HT1080 (cell line): Measurements from ENCODE around the gene TP53BP2. TPM values are rescaled to one million over a fixed set of nuclear protein-coding genes. Genes with fewer than 3 reads are reported as not detected.
"Not testable (repeated sequence)": the region's sequence is repeated elsewhere in the genome, so short reads cannot be mapped to it uniquely, and the experiment has no call there.

ENCODE experiments used
- DNase-seq: peaks from one replicate; pipeline ENCODE4 v3.0.0-alpha.2; 2015; ENCODE audit warnings: low read depth
- total RNA-seq: library from RNA; depleted of rRNA; stranded (reverse); fragments of >200 nt; shearing (Covaris generic); gene quantifications from 2 replicates; pipeline ENCODE4 v1.2.3, GENCODE V29; 2014

TP53BP2 gene
- total RNA-seq, 1 experiment from 2014 or later, result 22.8 TPM

DNA sequence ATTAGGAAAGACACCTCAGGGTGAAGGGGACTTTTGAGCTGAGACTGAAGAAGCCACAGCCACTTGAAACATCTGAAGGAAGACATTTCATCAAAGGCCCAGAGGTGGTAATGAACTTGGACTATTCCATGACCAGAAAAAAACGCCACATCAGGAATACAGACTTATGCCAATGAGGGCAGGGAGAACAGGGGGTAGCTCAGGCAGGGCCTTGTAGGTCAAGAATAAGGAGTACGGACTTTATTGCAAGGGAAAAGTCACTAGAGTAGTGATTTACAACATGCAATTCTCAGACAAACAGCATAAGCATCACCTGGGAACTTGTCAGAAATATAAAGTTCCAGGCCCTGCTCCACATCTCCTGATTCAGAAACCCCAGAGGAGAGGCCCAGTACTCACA lies 11.8 kb downstream of the TP53BP2 start:
- no peak for DNase-seq

DNA sequence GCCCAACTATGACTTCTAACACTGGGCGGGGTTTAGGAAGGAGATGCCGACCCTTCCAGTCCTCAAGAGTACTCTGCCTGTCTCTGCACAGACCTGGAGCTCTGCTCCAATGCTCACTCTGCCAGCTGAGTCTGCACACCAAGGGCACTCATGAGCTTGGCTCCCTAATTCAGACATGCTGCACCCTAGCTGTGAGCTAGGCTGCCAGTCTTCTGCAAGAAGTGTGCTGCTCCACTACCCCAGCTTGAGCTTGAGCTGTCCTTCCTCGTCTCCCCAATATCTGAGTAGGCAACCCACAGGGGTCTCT lies 13.2 kb downstream of the TP53BP2 start:
- no peak for DNase-seq

DNA sequence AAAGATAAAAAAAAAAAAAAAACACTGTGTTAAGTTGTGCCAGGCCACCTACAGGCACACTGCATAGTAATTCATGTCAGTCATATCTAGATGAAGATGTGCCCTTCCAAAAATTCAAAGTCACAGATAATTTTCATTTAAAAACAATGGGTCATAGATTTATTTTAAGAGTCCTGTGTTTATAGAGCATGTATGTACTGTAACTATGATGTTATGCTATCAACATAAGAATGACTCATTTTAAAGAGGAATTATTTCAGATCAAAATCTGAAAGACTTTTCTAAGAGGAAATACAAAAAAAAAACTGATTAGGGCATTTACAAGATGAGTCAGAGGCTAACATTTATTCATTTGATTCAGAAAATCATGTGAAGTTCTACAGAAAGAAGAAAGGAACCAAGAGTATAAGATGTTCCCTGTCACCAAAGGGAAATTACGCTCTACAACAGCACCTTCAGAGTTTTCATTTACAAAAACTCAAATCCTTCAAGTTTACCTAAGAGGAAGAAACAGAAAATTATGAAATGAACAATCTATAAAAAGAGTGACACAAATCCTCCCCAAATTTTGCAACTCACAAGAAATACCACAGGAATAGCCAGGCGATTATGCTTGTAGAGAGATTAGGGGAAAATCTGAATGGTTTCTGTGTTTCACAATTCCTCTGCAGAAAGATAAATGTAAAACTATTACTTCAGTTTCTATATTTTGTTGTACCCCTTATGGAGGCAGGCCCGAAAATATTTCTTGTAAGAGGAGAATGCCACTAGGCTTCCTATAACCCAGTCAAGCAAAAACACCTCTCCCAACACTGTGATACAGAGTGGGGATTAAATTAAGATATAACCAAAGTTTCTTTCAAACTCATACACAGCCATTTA lies 13.8 kb downstream of the TP53BP2 start:
- DNase-seq, result peak; percentile 84

DNA sequence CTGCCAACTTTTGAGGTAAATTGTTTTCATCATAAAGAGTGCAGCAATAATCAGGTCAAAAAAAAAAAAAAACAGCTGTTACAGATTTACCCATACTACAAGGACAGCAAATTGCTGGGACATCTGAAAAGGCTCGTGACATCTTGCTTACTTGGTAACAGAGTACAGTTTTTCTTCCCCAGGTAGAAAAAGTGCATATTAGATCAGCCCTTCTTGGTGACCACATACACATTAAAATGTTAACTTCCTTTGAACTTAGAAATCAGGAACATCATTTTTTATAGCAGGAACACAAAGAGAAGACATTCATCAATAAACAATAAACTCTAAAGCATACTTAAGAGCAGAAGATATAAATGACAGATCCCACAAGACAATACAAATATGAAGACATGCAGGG lies 16.1 kb downstream of the TP53BP2 start:
- DNase-seq, result no peak

DNA sequence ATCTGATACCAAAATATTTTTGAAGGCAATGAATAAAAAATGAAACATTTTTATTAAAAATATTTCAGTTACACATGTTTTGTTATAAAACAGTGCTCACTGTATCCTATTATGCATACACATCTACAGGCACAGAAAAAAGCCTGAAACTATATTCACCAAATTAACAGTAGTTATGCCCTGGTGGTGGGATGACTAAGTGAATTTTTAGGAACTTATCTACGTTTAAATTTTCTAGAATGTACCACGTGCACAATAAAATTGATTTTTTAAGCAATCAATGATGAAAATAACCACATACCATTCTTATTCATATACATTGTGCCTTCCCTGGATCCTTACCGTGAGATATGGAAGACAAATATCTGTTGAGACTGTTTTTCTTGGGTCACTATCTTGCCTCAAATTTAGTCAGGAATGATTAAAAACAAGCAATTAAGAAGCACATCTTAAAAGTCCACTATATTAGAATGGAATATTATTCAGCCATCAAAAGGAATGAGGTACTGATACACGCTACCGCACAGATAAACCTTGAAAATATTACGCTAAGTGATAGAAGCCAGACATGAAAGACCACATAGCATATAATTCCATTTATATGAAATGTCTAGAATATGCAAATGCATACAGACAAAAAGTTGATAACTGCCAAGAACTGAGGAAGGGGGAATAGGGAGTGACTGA lies 17.4 kb downstream of the TP53BP2 start:
- no peak for DNase-seq

DNA sequence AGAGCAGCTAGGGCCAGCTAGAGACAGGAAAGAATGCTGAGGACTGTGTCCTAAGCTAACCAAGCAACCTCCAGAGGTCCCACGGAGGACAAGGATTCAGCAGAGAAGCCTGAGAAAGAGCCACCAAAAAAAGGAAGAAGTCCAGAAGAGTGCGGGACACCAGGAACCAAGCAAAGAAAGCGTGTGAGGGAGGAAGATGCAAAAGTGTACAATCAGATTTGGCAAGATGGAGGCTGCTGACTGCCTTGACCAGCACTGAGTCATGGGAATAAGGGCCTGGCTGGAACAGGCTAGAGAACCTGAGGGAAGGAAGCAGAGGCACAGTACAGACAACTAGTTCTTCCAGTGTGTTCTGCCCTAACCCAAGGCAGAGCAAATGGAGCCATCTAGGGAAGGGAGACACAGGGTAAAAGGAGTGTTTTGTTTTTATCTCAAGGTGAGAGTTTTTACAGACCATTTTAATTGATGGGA lies 18.5 kb downstream of the TP53BP2 start:
- DNase-seq, result no peak

DNA sequence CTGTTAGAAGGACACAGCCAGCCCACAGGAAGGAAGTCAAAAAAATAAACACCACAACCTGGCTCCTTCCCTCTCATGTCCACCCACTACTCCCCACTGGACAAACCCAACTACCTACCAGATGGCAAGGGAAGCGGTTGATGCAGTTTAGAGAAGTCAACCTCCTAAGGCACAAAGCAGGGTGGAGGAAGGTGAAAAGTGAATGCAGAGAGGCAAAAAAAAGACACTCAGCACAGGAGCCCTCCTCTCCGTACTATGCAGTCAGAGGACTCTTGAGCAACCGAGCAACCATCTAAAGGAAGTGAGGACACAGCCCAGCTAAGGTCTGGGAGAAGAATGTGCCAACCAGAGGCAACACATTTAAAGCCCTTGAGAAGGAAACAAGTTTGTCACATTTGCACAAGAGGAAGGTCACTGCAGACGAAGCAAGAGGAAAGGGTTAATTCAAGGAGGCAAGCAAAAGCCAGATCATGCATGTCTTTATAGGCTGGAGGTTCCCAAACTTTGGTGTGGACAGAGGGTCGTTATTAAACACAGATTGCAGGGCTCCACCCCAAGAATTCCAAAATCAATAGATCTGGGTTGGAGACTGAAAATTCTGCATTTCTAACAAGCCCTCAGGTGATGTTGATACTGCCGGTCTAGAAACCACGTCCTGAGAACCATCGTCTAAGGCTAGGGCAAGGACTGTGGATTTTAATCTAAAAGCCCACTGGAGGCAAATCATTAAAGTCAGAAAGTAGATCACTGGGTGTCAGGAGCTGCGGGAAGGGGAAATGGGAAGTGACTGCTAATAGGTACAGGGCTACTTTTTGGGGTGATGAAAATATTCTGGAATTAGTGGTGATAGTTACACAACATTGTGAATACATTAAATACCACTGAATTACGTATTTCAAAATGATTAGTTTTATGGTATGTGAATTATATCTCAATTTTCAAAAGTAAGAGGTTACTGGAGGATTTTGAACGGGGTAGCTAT lies 19.7 kb downstream of the TP53BP2 start:
- DNase-seq, result no peak

DNA sequence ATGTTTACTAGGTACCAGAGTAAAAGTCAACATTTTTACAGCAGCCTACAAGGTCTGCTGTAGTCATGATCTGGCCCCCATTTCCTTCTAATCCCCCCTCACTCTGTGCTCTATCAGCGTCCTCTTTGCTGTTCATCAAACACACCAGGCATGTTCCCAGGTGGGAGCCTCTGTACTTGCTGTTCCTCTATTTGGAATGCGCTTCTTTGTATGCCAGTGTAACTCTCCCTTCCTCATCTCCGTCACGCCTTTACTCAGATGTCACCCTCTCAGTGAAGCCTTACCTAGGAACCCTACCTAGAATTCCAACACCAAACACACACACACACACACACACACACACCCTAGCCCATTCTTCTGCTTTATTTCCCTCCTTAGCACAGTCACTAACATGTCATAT lies 21.0 kb downstream of the TP53BP2 start:
- no peak for DNase-seq

DNA sequence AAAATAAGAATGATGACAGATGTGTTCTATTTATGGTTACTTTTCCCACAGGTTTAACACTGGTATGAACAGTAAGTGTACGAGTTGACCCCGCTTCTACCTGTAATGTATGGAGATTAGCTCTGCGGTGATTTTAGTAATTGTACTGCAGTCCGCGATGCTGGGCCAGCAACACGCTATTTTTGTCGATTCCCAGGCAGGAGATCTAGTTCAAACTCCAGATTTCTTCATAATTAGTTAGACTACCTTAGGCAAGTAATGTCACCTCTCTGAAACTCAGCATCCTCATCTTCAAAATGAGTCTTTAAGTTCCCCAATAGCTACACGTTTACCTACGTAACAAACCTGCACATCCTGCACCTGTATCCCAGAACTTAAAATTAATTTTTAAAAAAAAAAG lies 21.5 kb downstream of the TP53BP2 start:
- no peak for DNase-seq

DNA sequence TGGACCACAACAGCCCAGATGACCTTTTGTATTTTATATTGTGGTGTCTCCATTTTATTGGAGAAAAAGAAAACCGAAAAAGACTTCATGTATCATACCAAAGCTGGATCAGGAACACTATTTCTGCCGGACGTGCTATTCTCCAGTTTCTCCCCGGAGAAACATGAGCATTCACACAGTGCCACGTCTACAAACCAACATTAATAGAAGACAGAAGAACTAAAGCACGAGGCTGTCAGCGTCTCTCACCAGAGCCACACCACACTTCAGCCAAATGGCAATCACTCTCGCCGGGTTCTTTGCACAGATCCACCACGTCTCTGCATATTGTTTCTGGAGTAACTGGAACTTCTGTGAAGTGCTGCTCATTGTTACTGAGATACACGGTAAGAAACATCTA lies 24.8 kb downstream of the TP53BP2 start:
- no peak for DNase-seq

DNA sequence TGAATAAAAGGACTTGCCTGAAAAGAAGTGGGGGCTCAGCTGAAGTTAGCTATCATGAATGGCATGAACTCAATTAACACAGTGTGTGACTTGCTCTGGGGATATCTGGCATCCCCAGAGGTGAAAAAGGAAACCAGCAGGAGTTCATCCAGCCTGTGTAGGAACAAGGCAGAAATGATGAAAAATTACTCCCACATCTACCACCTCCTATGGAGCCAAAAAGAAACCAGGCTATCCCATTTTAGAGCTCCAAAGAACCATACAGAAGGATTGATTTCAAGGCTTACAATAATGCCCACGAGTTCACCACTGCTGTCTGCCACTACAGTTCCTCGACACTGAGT lies 25.3 kb downstream of the TP53BP2 start:
- no peak for DNase-seq

DNA sequence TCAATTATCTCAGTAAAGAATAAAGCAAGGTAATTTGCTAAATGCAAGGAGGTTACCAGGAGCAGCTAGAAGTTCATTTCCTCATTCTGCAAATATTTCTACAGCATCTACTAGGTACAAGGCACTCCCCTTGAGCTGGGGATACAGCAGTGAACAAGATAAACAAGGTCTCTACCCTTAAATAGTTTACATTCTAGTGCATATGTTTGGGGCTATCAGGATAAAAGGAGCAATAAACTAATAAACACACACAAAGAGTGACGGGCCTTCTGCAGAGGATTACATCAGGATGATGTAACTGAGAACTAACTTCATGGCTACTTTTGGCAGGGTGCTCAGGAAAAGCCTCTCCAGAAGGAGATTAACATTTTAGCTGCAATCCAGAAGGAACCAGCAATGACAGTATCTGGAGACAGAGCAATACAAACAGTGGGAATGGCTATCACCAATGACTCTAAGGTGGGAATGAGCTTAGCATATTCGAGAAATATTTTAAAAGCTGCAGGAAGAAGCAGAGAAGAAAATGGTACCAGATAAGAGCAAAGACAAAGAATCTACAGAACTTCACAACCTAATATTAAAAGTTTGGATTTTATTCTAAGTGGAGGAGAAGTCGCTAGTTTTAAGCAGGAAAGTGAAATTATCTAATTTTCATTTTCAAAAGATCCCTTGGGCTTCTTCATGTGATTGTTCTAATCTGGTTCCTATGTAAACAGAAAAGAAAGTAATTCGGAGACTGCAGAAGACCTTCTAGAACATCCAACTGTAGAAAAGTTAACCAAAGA lies 25.8 kb downstream of the TP53BP2 start:
- no peak for DNase-seq

DNA sequence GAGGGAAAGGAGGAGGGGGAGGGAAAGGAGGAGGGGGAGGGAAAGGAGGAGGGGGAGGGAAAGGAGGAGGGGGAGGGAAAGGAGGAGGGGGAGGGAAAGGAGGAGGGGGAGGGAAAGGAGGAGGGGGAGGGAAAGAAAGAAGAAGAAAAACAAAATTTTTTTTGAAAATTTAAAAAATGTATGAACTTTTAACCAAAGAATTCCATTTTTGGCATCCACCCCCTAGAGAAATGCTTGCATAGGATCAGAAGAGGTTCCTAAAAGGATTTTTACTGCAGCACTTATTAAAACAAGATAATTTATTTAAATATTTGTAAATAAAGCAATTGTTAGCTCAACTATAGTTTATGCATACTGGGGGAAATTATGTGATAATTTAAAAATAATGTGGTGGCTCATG lies 28.5 kb downstream of the TP53BP2 start:
- DNase-seq, result not testable (repeated sequence)

DNA sequence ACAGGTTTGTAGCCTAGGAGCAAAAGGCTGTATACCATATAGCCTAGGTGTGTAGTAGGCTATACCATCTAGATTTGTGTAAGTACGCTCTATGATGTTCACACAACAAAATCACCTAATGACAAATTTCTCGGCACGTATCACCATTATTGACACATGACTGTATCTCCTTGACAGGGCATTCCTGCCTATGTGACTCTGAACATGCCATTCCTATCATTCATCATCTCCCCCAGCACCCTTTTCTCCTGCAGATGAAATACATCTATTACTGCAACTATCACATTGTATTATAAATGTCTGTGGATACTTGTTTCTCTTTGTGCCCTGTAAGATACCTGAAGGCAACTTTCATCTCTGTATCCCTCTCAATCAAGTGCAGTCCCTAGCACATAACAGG lies 29.9 kb downstream of the TP53BP2 start:
- DNase-seq, result peak; percentile 68

DNA sequence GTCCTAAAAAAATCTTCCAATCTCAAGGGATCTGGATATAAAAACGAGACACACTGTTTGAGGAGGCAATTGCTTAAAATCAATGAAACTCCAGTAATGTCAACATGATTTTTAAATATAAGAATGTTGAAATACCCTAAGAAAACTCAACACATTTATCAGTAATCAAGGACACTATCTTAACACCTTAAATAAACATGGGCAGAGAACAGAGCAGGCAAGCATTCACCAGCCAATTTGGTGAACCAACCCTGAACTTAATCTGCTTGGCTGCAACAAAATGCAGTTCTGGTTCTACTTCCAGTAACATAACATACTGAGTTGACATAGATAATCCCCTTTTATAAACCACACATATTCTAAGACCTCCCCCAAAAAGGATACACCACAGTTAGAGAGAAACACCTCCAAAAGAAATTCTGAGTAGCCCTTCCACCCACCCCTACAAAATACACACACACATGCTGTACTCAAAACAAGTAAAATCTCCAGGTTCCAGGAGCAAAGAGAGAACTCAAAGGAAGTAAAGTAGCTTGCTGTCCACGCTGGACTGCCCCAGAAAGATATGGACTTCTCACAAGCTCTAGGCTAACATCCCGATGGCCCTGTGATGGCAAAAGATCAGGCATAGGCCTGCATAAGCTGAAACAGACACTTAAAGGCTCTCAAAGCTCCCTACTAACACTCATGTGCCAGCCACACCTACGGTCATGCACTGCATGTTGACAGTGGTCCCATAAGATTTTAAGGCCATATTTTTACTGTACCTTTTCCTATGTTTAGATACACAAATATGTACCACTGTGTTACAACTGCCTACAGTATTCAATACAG lies 30.5 kb downstream of the TP53BP2 start:
- no peak for DNase-seq

DNA sequence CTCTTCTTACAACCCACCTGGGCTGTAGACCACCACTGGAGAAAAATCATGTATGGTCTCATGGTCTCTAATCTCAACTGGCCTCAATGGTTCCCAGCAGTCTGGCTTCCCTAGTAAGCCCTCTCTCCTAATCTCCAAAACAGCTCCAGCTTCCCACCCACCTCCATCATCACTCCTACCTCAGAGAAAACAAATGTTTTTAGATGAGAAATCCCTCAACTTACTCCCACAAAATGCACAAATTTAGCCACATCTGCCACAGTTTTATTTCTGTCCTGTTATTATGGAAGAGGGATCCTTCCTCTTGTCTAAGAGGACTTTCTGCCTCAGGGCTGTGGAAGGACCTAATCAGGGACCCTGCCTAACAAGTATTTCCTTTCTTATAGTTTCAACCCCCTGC lies 32.1 kb downstream of the TP53BP2 start:
- DNase-seq, result no peak

DNA sequence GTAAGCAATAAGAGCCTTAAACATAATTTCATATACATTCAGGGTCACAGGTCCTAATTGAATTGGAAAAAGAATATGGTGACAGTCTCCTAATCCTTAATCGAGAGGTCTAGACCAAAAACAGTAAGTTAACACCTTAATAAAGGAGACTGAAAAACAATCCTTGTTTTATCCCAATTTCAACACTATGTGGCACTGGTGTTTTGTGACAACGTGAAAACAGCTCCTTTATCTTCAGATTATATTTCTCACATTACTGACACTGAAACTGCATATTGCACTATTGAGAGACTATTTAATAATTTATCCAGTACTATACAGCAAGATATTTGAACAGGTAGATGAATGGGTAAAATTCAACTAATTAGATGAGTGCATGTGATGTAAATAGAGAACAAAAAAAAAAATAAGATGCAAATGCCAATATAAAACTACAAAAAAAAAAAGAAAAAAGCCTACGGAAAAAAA lies 34.1 kb downstream of the TP53BP2 start:
- peak; percentile 33 for DNase-seq

DNA sequence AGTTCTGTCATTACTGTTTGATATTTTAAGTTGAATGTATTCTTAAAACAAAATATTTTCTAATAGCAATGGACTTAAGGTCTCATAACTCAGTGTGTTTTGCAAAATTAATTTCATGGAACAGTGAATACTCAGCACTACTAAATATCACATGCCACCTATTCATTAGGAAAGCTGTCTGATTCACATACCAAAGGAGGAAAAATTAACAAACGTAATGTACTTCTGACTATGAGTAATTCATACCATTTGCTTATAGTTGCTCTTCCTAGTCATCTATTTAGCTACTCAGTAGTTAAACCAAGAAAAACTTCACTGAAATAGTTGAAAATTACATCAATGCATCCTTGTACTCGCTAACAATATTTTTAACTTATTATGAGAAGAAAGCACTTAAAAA lies 35.2 kb downstream of the TP53BP2 start:
- DNase-seq, result no peak

DNA sequence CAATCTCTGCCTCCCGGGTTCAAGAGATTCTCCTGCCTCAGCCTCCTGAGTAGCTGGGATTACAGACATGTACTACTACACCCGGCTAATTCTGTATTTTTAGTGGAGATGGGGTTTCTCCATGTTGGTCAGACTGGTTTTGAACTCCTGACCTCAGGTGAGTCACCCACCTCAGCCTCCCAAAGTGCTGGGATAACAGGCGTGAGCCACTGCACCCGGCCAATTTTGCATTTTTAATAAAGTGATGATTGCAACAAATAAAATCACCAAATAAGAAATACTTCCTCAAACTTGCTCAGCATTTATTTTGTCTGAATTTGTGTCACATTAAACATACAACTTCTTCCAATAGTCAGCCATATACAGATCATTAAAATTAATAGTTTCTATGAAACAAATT lies 35.8 kb downstream of the TP53BP2 start:
- DNase-seq, result peak; percentile 41

DNA sequence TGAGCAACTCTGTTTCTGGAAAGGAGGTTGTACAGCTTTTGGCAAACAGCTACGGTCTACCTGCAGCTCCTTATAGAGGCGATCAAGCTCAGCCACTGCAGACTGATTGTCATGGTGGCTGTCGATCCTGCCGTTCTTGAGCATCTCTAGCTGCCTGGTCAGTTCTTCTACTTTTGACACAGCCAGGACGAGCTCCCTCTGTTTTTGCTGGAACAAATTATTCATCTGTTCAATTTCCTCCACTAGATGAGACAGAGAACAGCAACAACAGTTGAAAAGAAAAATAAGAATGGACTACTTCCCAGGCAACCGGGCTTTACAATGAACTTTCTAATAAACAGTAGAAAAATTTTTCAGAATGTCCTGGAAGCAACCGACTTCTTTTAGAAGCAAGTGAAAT lies 42.5 kb downstream of the TP53BP2 start:
- DNase-seq, result no peak
